Natural killer cell (primary cell): ENCODE measurements around the gene PTBP3. TPM values are rescaled to one million over a fixed set of nuclear protein-coding genes. Genes with fewer than 3 reads are reported as not detected.

Experiments used
- ATAC-seq, 3 donors: fragments of 150-1000 bp in 2 of 3; fragments of 200-7000 bp in 1 of 3; cut with Tn5 transposase; 1 replicate in 1 of 3; 2 replicates in 2 of 3; pipeline ENCODE4 v1.10.0; 2021; ENCODE audit warnings: mild to moderate bottlenecking in 2 of 3, moderate library complexity in 2 of 3
- DNase-seq, 2 donors: peaks; one replicate each; pipeline versions ENCODE4 v3.0.0 to v3.0.0-alpha.2; 2013 to 2021; ENCODE audit warnings: mixed read lengths in 1 of 2
- H3K27ac ChIP-seq: one replicate; pipeline ENCODE4 v1.5.1; 2013; ENCODE audit warnings: mild to moderate bottlenecking, low read length
- H3K27me3 ChIP-seq: one replicate; pipeline ENCODE4 v1.6.1; 2013; ENCODE audit warnings: low read length; ENCODE audit not compliant: control insufficient read depth, insufficient read depth
- H3K36me3 ChIP-seq: one replicate; pipeline ENCODE4 v1.6.1; 2013; ENCODE audit warnings: low read length; ENCODE audit not compliant: control insufficient read depth, insufficient read depth
- H3K4me1 ChIP-seq: one replicate; pipeline ENCODE4 v1.6.1; 2013; ENCODE audit warnings: low read length; ENCODE audit not compliant: control insufficient read depth, insufficient read depth
- H3K4me3 ChIP-seq: one replicate; pipeline ENCODE4 v1.5.1; 2013; ENCODE audit warnings: low read length
- H3K9me3 ChIP-seq: one replicate; pipeline ENCODE4 v1.6.1; 2013; ENCODE audit warnings: low read length; ENCODE audit not compliant: control insufficient read depth, insufficient read depth
- H3K27ac Mint-ChIP-seq, 2 donors: one replicate each; pipeline ENCODE4 v1.8.0; 2022; ENCODE audit warnings: mild to moderate bottlenecking in 2 of 2, mixed read lengths in 2 of 2, moderate library complexity in 1 of 2
- H3K27me3 Mint-ChIP-seq, 2 donors: one replicate each; pipeline ENCODE4 v1.8.0; 2022; ENCODE audit warnings: low read depth in 2 of 2, mixed read lengths in 2 of 2
- H3K36me3 Mint-ChIP-seq: one replicate; pipeline ENCODE4 v1.8.0; 2022; ENCODE audit warnings: mixed read lengths
- H3K4me1 Mint-ChIP-seq, 2 donors: one replicate each; pipeline ENCODE4 v1.8.0; 2022; ENCODE audit warnings: mixed read lengths in 2 of 2
- H3K4me3 Mint-ChIP-seq: one replicate; pipeline ENCODE4 v1.8.0; 2022; ENCODE audit warnings: mild to moderate bottlenecking, moderate library complexity, mixed read lengths
- H3K9me3 Mint-ChIP-seq, 2 donors: one replicate each; pipeline ENCODE4 v1.8.0; 2022; ENCODE audit warnings: mixed read lengths in 2 of 2
- CTCF ChIP-seq: fragments of 200-600 bp; IDR thresholded peaks from one replicate; pipeline ENCODE4 v1.8.0; 2022; ENCODE audit warnings: antibody characterized with exemption
- WGBS: methylation state at CpG from one replicate; pipeline ENCODE4 v1.1.7; 2013; ENCODE audit warnings: missing lambda C conversion rate; ENCODE audit not compliant: insufficient coverage; 5-methylcytosine and 5-hydroxymethylcytosine counted together
- intact Hi-C: fragments of 100-400 bp; cut with micrococcal nuclease; formaldehyde crosslinking; loops from one replicate; pipeline ENCODE4 v1.14.2; 2022
- total RNA-seq, 4 donors: library from RNA; stranded (reverse); fragments of 120-200 nt in 1 of 4; gene quantifications; one replicate each; pipeline versions ENCODE4 v1.2.3 to v1.2.4, GENCODE V29; 2013 to 2022

Gene PTBP3
- total RNA-seq: 100 to 1,000 TPM; 135 to 156 (median 140) TPM
- total RNA-seq (2013): 81.5 TPM

GRCh38 chr9:112332977-112333638 is at the start of gene PTBP3:
PTBP3 (minus strand) TSS chr9:112333619; CDS start chr9:112297865, 35,754 bp downstream.
- no peaks in the 10 kb centered on the region for H3K36me3 ChIP-seq
- no peaks in the 10 kb centered on the region for H3K9me3 Mint-ChIP-seq
- no peaks in the 10 kb centered on the region for H3K27me3 Mint-ChIP-seq
- intact Hi-C loops: loop anchor here (2.0 to 5.0 kb wide), 6 partner anchors 16 to 436 kb away; partner anchors contain the start of genes INIP, KIAA1958, SNX30 and UGCG
- ATAC-seq: peak; percentile 59 to 78 (median 65)
- H3K27ac Mint-ChIP-seq: peak within 1 kb of the TSS; percentile 90 to 92
- DNase-seq: peak; percentile 82 to 87
- H3K9me3 ChIP-seq: no peaks in the 10 kb centered on the region
- H3K36me3 Mint-ChIP-seq: no peaks in the 10 kb centered on the region
- TF ChIP-seq CTCF: no peak
- H3K4me1 Mint-ChIP-seq: peaks cover 44% of the 10 kb centered on the region in 2 donors
- H3K27me3 ChIP-seq: no peaks in the 10 kb centered on the region
- H3K4me1 ChIP-seq: peaks cover 7% of the 10 kb centered on the region
- WGBS: under 1% methylated on average over 90 of the region's 90 CpGs
- peak within 1 kb of the TSS; percentile 96 for H3K4me3 Mint-ChIP-seq
- H3K4me3 ChIP-seq: peak within 1 kb of the TSS; percentile 95
- peak within 1 kb of the TSS; percentile 97 for H3K27ac ChIP-seq

- Histone ChIP-seq H3K27me3 (no peaks in the 10 kb centered on the region), H3K9me3 (no peaks in the 10 kb centered on the region), H3K4me3 (no peak overlapping the region), H3K27ac (no peak overlapping the region), H3K4me1 (peaks cover 6% of the 10 kb centered on the region), H3K36me3 (no peaks in the 10 kb centered on the region)
- TF ChIP-seq CTCF: no peak
- H3K27me3 Mint-ChIP-seq: no peaks in the 10 kb centered on the region
- DNase-seq: no peak
- no peak for ATAC-seq
- intact Hi-C loops: no loop called here
- no peak overlapping the region for H3K27ac Mint-ChIP-seq
- WGBS: 93% methylated on average over 9 of the region's 11 CpGs
- H3K36me3 Mint-ChIP-seq: no peaks in the 10 kb centered on the region
- H3K4me1 Mint-ChIP-seq: peaks cover 36 to 43% of the 10 kb centered on the region in 2 donors
- no peak overlapping the region for H3K4me3 Mint-ChIP-seq
- H3K9me3 Mint-ChIP-seq: no peaks in the 10 kb centered on the region
Measured at GRCh38 chr9:112382501-112383364, 49.3 kb upstream of the PTBP3 start.

- no peaks in the 10 kb centered on the region for H3K36me3 Mint-ChIP-seq
- H3K9me3 Mint-ChIP-seq: no peaks in the 10 kb centered on the region
- H3K27me3 Mint-ChIP-seq: no peaks in the 10 kb centered on the region
- no peaks in the 10 kb centered on the region for H3K9me3 ChIP-seq
- H3K4me3 Mint-ChIP-seq: no peak overlapping the region
- no peak overlapping the region for H3K27ac Mint-ChIP-seq
- 95% methylated on average over 6 of the region's 7 CpGs for WGBS
- no peak overlapping the region for H3K27ac ChIP-seq
- H3K4me1 ChIP-seq: peaks cover 7% of the 10 kb centered on the region
- H3K4me3 ChIP-seq: no peak overlapping the region
- H3K4me1 Mint-ChIP-seq: peaks cover 41 to 44% of the 10 kb centered on the region in 2 donors
- DNase-seq (no peak), ATAC-seq (no peak)
- intact Hi-C loops: no loop called here
- no peaks in the 10 kb centered on the region for H3K36me3 ChIP-seq
- TF ChIP-seq CTCF: no peak
- H3K27me3 ChIP-seq: no peaks in the 10 kb centered on the region
Measured at GRCh38 chr9:112382066-112382465, 48.6 kb upstream of the PTBP3 start.
